ENCODE measurements around the gene SAPCD1.
"Not testable (repeated sequence)": the region's sequence is repeated elsewhere in the genome, so short reads cannot be mapped to it uniquely, and the experiment has no call there.

SAPCD1 gene

DNA sequence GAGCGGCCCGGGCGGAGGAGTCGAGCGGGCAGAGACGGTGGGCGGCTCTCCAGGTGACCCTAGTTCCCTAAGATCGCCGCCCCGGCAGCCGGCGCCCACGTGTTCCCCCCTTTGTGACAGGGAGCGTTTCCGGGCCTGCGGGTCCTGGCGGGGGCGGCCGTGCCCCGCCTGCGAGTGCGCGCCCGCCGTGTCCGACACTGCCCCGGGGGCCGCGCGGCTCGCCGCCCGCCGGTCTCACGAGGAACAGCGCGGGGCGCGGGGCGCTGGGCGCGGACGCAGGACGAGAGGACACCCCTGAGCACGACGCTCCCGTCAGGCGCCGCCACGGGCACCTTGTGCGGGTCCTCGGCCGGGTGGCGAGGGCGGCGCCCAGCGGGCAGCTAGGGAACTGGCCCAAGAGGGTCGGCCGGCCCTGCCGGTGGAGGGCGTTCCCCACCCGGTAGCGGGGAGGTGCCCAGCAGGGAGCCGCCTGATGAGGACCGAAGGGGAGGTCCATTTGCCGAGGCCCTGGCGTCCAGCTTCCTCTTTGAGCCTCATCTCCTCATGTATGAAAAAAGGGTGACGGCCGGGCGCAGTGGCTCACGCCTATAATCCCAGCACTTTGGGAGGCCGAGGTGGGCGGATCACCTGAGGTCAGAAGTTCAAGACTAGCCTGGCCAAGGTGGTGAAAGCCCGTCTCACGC is 33.3 kb downstream of the SAPCD1 start, which contains the start of gene VARS1:
Gene VARS1, minus strand, starts transcription at position 137 of the 683 bp plus-strand sequence. CDS start 535 bp downstream, outside the sequence.
- DNase-seq = peak in 55 of 56 donors; percentile 43 to 91 (median 82)

- DNase-seq = no peak
Measured at GRCh38 chr6:31796993-31797385, 34.5 kb downstream of the SAPCD1 start.

DNA sequence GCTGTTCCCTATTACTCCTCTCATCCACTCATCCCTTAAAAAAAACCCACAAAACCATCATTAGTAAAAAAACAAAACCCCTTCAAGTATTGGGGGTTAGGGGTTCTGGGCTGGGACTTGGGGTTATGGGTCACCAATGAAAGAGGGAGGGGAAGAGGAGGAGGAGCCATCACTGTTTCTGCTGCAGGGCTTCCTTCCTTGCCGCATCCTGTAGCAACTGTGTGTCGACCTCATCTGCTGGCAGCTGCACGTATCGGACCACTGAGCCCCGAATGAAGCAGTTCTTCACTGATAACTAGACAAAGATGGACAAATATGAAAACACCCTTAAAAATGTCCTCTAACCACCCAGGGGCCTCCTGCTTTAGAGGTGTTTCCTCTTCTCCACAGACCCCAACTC is 35.1 kb downstream of the SAPCD1 start:
- DNase-seq = no peak

DNA sequence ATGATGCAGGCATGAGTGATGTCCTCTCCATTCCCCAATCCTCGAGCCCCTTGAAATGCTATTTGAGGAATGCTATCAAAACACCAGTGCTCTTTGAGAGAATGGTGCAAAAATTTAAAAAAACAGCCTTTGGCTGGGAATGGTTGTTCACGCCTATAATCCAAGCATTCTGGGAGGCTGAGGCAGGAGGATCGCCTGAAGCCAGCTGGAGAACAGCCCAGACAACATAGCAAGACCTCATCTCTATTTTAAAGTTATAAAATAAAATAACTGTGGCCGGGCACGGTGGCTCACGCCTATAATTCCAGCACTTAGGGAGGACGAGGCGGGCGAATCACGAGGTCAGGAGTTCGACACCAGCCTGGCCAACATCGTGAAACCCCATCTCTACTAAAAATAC is 37.3 kb downstream of the SAPCD1 start:
- DNase-seq = no peak

DNA sequence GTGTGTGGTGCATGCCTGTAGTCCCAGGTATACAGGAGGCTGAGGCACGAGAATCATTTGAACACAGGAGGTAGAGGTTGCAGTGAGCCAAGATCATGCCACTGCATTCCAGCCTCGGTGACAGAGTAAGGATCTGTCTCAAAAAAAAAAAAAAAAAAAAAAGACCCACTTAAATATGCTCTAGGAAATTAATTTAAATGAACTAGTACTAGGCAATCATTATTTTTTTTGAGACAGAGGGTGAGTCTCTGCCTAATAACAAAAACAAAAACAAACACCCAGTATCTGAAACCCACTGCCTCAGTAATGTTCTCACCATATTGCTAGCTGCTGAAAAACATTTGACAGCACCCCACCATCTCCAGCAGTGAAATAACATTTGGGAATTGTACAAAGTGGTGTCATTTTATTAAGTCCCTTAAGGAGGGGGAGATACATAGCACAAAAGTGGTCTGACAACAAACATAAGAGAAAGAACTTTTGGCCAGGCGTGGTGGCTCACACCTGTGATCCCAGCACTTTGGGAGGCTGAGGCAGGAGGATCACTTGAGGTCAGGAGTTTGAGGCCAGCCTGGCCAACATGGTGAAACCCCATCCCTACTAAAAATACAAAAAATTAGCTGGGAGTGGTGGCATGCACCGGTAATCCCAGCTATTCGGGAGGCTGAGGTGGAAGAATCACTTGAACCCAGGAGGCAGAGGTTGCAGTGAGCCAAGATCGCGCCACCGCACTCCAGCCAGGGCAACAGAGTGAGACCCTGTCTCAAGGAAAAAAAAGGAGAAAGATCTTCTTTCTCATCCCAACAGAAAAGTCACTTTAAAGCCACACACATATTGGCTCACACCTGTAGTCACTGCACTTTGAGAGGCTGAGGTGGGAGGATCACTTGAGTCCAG is 38.8 kb downstream of the SAPCD1 start:
- DNase-seq = not testable (repeated sequence)

DNA sequence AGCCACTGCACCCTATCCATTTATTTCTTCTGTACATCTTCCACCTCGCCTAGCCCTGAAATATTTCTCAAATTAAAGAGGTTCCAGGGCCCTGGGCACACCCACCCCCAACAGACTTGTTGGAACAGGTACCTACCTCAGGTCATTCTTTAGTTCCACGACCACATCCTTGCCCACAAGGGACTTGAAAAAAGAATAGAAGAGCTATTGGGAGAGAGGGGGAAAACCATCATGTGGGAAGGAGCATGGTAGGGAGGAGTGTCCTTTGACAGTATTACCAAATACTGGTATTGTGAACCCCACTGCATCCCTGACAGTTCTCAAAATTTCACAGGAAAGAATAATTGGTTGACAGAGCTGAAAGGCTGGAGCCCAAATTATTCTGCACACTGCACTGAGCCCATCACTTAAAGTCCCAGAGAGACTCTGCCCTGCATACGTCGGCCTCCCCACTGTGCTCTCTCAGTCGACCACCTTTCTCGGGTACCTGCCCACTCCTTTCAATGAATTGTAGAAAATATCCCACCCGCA is 43.5 kb downstream of the SAPCD1 start:
- no peak for DNase-seq

GRCh38 chr6:31806470-31807272 is 44.2 kb downstream of the SAPCD1 start, which contains the start of gene LSM2:
Gene LSM2 (minus strand): TSS chr6:31806966. CDS start chr6:31806757, 209 bp downstream.
- DNase-seq = peak; percentile 77 to 98 (median 95)

DNA sequence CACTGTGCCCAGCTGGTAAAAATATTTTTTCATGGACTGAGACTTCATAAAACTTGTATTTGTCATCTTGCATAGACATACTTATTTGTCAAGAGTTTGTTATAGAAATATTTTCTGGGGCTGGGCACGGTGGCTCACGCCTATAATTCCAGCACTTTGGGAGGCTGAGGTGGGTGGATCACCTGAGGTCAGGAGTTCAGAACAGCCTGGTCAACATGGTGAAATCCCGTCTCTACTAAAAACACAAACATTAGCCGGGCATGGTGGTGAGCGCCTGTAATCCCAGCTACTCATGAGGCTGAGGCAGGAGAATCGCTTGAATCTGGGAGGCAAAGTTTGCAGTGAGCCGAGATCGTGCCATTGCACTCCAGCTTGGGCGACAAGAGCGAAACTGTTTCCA is 46.1 kb downstream of the SAPCD1 start:
- DNase-seq = not testable (repeated sequence)

DNA sequence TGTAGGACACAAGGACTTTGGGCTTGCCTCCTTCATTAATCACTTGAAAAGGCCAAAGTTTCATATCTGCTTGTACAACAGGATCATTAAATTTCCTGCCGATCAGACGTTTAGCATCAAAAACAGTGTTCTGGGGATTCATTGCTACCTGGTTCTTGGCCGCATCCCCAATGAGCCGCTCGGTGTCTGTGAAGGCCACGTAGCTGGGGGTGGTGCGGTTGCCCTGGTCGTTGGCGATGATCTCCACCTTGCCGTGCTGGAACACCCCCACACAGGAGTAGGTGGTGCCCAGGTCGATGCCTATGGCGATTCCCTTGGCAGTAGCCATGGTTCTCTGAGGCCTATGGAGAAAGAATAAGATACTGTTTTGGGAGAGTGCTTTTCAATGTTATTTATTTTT is 49.2 kb downstream of the SAPCD1 start:
- no peak for DNase-seq

DNA sequence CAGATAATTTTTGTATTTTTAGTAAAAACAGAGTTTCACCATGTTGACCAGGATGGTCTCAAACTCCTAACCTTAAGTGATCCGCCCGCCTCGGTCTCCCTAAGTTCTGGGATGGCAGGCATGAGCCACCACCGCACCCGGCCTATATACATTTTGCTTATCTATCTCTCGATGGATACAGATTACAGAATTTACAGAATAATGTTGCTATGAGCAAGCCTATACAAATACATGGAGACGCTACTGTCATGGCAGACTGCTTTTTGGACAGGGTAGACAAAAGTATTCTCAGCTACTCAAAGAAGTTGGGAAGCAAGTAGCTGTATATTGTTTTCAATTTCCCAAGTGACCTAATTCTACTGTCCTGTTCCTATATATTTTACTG is 51.0 kb downstream of the SAPCD1 start:
- no peak for DNase-seq

Data from nucleus accumbens (tissue), 56 donors.